ENCODE measurements around the gene SUGCT.

SUGCT gene

DNA sequence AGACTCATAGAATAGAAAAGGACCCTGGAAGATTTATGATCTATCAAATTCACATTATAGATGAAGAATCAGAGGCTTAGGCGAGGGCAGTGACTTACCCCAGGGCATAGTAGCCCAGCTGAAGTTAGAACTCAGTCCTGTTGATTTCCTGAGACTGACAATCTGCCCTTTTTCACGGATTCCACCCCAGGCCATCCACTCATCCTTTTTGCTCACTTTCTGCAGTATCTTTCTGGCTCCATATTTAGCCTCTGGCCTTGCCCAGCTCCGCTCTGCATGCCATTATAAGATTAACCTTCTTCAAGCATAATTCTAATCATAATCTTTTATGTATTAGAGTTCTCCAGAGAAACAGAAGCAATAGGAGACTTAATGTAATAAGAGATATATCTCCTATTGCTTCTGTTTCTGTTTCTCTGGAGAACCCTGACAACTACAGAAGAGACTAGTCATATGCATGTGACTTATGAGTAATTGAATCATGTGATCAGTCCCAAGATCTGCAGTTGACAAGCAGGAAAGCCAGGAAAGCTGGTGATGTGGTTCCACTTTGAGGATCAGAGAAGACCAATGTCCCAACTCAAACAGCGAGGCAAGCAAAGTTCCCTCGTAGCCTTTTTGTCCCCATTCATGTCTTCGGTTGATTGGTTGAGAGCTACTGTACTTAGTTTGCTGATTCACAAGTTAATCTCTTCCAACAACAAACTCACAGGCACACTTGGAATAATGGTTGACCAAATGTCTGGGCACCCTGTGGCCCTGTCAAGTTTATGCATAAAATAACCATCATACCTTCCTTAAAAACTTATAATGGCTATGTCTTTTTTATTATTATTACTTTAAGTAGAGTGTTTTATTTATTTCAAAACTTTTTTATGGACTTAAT, 412.1 kb downstream of the SUGCT start:
- in situ Hi-C loops (cut with HindIII; ENCODE audit: low sequenced_read_pairs) = no loop called here

DNA sequence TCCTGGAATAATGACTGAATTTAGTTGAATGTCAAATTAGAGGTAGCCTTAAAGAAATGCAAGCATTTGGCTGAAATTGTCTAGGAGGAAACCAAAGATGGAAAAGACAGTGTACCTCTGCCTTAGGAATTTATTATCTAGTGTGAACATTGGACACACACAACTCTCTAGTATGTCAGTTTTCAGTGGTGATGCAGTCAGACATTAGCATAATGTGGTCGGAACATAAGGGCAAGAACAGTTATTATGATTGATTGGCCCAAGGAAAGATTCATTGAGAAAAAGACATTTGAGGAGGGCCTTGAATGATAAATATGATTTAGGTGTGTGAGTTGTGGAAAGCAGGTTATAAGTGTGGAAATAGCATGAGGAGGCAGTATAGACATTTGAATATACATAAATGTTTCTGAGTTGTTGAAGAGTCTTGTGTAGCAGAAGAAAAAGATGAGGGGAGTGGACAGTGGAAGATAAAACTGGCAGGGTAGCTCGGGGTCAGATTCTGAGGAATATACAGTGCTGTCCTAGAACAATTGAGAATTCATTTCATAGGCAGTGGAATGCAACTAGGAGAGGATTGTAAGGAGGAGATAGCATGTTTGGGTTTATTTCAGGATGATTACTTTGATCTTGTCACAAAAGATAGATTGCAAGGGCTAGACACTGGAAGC, 414.7 kb downstream of the SUGCT start:
- in situ Hi-C loops (cut with HindIII; ENCODE audit: low sequenced_read_pairs) = no loop called here

- in situ Hi-C loops (cut with HindIII; ENCODE audit: low sequenced_read_pairs) = no loop called here
These were observed 417.1 kb downstream of the SUGCT start for GRCh38 chr7:40551685-40552576.

GRCh38 chr7:40560672-40561071, 425.9 kb downstream of the SUGCT start:
- in situ Hi-C loops (cut with HindIII; ENCODE audit: low sequenced_read_pairs) = no loop called here

- in situ Hi-C loops (cut with HindIII; ENCODE audit: low sequenced_read_pairs) = loop anchor here (5.0 kb wide), 1 partner anchor 45 kb away; no protein-coding TSS in a partner anchor
These were observed 432.1 kb downstream of the SUGCT start for GRCh38 chr7:40566879-40567278.

DNA sequence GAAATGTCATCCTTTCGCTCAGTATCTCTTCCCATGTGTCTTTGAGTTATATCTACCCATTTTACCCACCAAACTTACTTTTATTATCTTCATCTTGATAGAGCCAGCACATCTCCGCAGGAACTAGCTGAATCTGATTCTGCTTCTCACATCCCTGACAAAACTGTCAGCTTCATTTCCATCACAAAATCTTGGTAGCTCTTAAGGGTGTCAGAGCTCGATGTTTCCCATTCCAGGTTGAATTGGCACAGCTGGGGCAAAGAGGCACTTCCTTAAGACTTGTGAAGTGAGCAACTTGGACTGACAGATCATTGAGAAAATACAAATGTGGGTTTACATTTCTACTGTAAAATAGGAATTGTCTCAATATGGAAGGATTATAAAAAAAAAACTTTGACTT, 434.5 kb downstream of the SUGCT start:
- in situ Hi-C loops (cut with HindIII; ENCODE audit: low sequenced_read_pairs) = loop anchor here (5.0 kb wide), 1 partner anchor 47 kb away; no protein-coding TSS in a partner anchor

GRCh38 chr7:40570223-40570622, 435.4 kb downstream of the SUGCT start:
- in situ Hi-C loops (cut with HindIII; ENCODE audit: low sequenced_read_pairs) = no loop called here

- in situ Hi-C loops (cut with HindIII; ENCODE audit: low sequenced_read_pairs) = no loop called here
These were observed 437.0 kb downstream of the SUGCT start for GRCh38 chr7:40571796-40572195.

GRCh38 chr7:40572810-40573465, 438.1 kb downstream of the SUGCT start:
- in situ Hi-C loops (cut with HindIII; ENCODE audit: low sequenced_read_pairs) = no loop called here

DNA sequence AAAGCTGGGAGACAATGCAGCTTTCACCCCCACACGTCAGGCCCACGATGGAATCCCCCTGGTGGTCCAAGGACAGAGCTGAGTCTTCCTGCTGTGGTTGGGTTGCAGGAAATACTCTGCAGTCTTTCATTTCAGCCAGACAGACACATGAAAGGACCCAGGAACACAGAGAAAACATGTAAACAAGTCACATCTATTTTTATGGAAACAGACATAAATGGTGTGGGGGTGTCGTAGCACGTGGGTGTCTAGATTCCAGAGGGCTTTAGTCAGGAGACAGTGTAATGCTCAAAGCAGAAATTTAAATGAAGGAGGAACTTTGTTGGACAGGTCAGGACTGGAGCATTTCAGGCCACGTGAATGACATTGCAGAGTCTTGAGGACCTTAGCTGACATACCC, 444.6 kb downstream of the SUGCT start:
- in situ Hi-C loops (cut with HindIII; ENCODE audit: low sequenced_read_pairs) = no loop called here

DNA sequence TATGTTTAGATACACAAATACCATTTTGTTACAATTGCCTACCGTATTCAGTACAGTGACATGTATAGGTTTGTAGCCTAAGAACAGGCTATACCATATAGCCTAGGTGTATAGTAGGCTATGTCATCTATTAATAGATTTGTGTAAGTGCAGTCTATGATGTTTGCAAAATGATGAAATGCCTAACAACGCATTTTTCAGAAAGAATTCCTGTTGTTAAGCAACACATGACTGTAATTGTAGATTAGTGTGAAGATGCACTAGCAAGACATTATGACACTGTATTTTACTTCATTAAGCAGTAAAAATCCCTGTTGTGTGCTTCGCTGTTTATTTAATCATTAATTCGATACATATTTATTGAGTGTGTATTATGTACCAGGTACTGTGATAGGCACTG, 446.0 kb downstream of the SUGCT start:
- in situ Hi-C loops (cut with HindIII; ENCODE audit: low sequenced_read_pairs) = no loop called here

- in situ Hi-C loops (cut with HindIII; ENCODE audit: low sequenced_read_pairs) = no loop called here
These were observed 447.7 kb downstream of the SUGCT start for GRCh38 chr7:40582539-40582938.

- in situ Hi-C loops (cut with HindIII; ENCODE audit: low sequenced_read_pairs) = no loop called here
These were observed 449.1 kb downstream of the SUGCT start for GRCh38 chr7:40583667-40584444.

- in situ Hi-C loops (cut with HindIII; ENCODE audit: low sequenced_read_pairs) = loop anchor here (5.0 kb wide), 1 partner anchor 103 kb away; no protein-coding TSS in a partner anchor
These were observed 450.0 kb downstream of the SUGCT start for GRCh38 chr7:40584667-40585433.

GRCh38 chr7:40586197-40586596, 451.4 kb downstream of the SUGCT start:
- in situ Hi-C loops (cut with HindIII; ENCODE audit: low sequenced_read_pairs) = loop anchor here (5.0 kb wide), 1 partner anchor 104 kb away; no protein-coding TSS in a partner anchor

DNA sequence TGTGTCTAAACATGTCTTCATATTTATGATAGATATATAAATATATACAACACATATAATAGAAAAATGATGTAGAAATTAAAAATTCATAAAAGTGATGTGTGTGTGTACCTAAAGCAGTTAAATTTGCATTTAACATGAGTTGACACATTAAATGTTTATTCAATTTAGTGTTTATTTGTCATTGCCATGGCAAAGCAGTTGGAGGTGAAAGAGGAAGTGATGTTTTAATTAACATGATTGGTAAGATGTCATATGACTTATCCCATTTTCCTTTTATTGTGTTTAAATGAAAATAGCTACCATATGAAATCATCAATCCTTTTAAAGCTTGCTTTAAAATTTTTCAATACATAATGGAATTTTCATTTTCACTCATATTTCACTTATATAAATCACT, 452.6 kb downstream of the SUGCT start:
- in situ Hi-C loops (cut with HindIII; ENCODE audit: low sequenced_read_pairs) = loop anchor here (5.0 kb wide), 1 partner anchor 105 kb away; no protein-coding TSS in a partner anchor

DNA sequence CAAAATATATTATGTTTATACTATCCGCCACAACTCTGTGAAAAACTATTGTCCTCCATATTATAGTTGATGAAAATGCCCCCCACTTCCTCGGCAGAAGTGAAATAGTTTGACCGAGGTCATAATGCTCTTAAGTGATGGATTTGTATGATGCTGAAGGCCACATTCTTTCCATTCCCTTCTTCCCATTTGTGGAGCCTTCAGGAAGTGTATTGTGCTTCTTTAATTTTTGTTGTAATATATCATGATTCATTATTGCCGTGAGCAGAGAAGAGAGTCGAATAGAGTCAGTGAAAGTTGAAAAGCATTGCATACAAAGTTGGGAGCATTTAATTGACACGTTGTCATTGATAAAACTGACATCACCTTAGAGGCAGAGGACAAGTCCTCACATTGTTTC, 460.3 kb downstream of the SUGCT start:
- in situ Hi-C loops (cut with HindIII; ENCODE audit: low sequenced_read_pairs) = loop anchor here (5.0 kb wide), 1 partner anchor 73 kb away; no protein-coding TSS in a partner anchor

GRCh38 chr7:40595832-40596231, 461.0 kb downstream of the SUGCT start:
- in situ Hi-C loops (cut with HindIII; ENCODE audit: low sequenced_read_pairs) = loop anchor here (5.0 kb wide), 1 partner anchor 74 kb away; no protein-coding TSS in a partner anchor

DNA sequence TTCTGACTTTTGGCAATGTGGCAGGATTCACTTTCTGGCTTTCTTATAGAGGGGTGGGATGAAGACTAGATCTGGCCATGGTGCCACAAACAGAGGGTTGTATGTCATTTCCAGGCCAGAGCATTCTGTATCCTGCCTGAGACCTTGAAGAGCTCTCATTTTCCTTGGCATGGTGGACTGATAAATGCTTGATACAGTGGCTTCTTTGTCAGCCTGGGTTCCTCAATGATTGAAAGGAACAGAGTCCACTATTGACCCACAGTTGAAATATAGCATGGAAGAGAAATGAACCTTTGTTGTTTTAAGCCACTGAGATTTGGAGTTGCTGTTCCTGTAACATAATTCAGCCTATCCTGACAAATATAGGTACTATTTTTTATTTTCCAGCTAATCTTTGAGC, 462.7 kb downstream of the SUGCT start:
- in situ Hi-C loops (cut with HindIII; ENCODE audit: low sequenced_read_pairs) = loop anchor here (5.0 kb wide), 1 partner anchor 75 kb away; no protein-coding TSS in a partner anchor

All from endothelial cell of hepatic sinusoid (primary cell).